ENCODE measurements around the gene TCF25. TPM values are rescaled to one million over a fixed set of nuclear protein-coding genes. Genes with fewer than 3 reads are reported as not detected.

TCF25 gene
- total and polyA plus RNA-seq, 3 donors from 2014 or later = 225 to 345 (median 334) TPM

GRCh38 chr16:89890886-89891657, 17.7 kb downstream of the TCF25 start:
- peak; percentile 92 for DNase-seq
- H3K36me3 ChIP-seq (ENCODE audit: low read depth, missing control alignments) = no peaks in the 10 kb centered on the region

GRCh38 chr16:89892055-89892630, 18.8 kb downstream of the TCF25 start:
- no peak overlapping the region for H3K27ac ChIP-seq

More at GRCh38 chr16:89890886-89891657, 17.7 kb downstream of the TCF25 start:
- whole genome bisulfite sequencing, 2 donors = 61 to 76% methylated on average over 4 to 16 of the region's 16 CpGs
- TF ChIP-seq CTCF (IDR thresholded peaks at IDR 0.05) (no peak), POLR2A (IDR thresholded peaks at IDR 0.05) (no peak)
- Histone ChIP-seq H3K4me3 (no peak overlapping the region), H3K27ac (peak overlapping the region; percentile 53 to 59), H3K27me3 (no peaks in the 10 kb centered on the region), H3K4me1 (peaks cover 18% of the 10 kb centered on the region), H3K9me3 (no peaks in the 10 kb centered on the region)
- intact Hi-C loops (cut with DNase I; ENCODE audit: low total_unique reads) = no loop called here

GRCh38 chr16:89892635-89893034, 19.2 kb downstream of the TCF25 start:
- Histone ChIP-seq H3K4me3 (no peak overlapping the region), H3K4me1 (peaks cover 18% of the 10 kb centered on the region), H3K9me3 (no peaks in the 10 kb centered on the region), H3K27me3 (no peaks in the 10 kb centered on the region), H3K27ac (no peak overlapping the region), H3K36me3 (ENCODE audit: low read depth, missing control alignments) (no peaks in the 10 kb centered on the region)
- TF ChIP-seq CTCF (IDR thresholded peaks at IDR 0.05) (no peak), POLR2A (IDR thresholded peaks at IDR 0.05) (no peak)
- DNase-seq = no peak
- WGBS, 2 donors = 82 to 92% methylated on average over 4 to 9 of the region's 9 CpGs
- intact Hi-C loops (cut with DNase I; ENCODE audit: low total_unique reads) = no loop called here

More at GRCh38 chr16:89892055-89892630, 18.8 kb downstream of the TCF25 start:
- no peak overlapping the region for H3K4me3 ChIP-seq
- H3K27me3 ChIP-seq = no peaks in the 10 kb centered on the region
- no peaks in the 10 kb centered on the region for H3K36me3 ChIP-seq (ENCODE audit: low read depth, missing control alignments)
- intact Hi-C loops (cut with DNase I; ENCODE audit: low total_unique reads) = no loop called here
- DNase-seq = no peak
- 82 to 91% methylated on average over 11 to 18 of the region's 18 CpGs for WGBS, 2 donors
- TF ChIP-seq CTCF (IDR thresholded peaks at IDR 0.05) (no peak), POLR2A (IDR thresholded peaks at IDR 0.05) (no peak)
- H3K9me3 ChIP-seq = no peaks in the 10 kb centered on the region
- peaks cover 18% of the 10 kb centered on the region for H3K4me1 ChIP-seq

GRCh38 chr16:89893642-89894548, 20.5 kb downstream of the TCF25 start:
- intact Hi-C loops (cut with DNase I; ENCODE audit: low total_unique reads) = no loop called here
- H3K4me1 ChIP-seq = peaks cover 16% of the 10 kb centered on the region
- 79% methylated on average over 21 to 42 of the region's 45 CpGs for WGBS, 2 donors
- H3K27me3 ChIP-seq = no peaks in the 10 kb centered on the region
- no peaks in the 10 kb centered on the region for H3K9me3 ChIP-seq
- H3K36me3 ChIP-seq (ENCODE audit: low read depth, missing control alignments) = no peaks in the 10 kb centered on the region
- TF ChIP-seq POLR2A (IDR thresholded peaks at IDR 0.05) (no peak), CTCF (IDR thresholded peaks at IDR 0.05) (no peak)
- no peak overlapping the region for H3K4me3 ChIP-seq
- no peak for DNase-seq
- no peak overlapping the region for H3K27ac ChIP-seq

Data from testis (tissue), 3 donors.